Activated T-cell treated with anti-CD3 and anti-CD28 coated beads, Interleukin-2, amount 50 U/mL, for 72 hours (primary cell): Measurements from ENCODE around the gene SPINT1. TPM values are rescaled to one million over a fixed set of nuclear protein-coding genes. Genes with fewer than 3 reads are reported as not detected.
"Not testable (repeated sequence)": the region's sequence is repeated elsewhere in the genome, so short reads cannot be mapped to it uniquely, and the experiment has no call there.

Source experiments
- ATAC-seq, 2 donors: fragments of 150-1000 bp; cut with Tn5 transposase; replicated peaks in 1 of 2; 2 replicates each; pipeline ENCODE4 v1.10.0; 2021; ENCODE audit warnings: moderate library complexity in 2 of 2, mild to moderate bottlenecking in 1 of 2
- DNase-seq, 2 donors: peaks; one replicate each; pipeline ENCODE4 v3.0.0; 2021 to 2022; ENCODE audit warnings: mixed read lengths in 1 of 2
- H3K27ac Mint-ChIP-seq: one replicate; pipeline ENCODE4 v1.8.0; 2022; ENCODE audit warnings: mild to moderate bottlenecking, moderate library complexity, mixed read lengths
- H3K27me3 Mint-ChIP-seq: one replicate; pipeline ENCODE4 v1.8.0; 2022; ENCODE audit warnings: low read depth, mixed read lengths
- H3K36me3 Mint-ChIP-seq, 2 donors: one replicate each; pipeline ENCODE4 v1.8.0; 2022; ENCODE audit warnings: mixed read lengths in 2 of 2, mild to moderate bottlenecking in 1 of 2; ENCODE audit not compliant: insufficient read depth in 2 of 2
- H3K4me1 Mint-ChIP-seq: one replicate; pipeline ENCODE4 v1.8.0; 2022; ENCODE audit warnings: low read depth, mixed read lengths
- H3K4me3 Mint-ChIP-seq, 2 donors: one replicate each; pipeline ENCODE4 v1.8.0; 2022; ENCODE audit warnings: mild to moderate bottlenecking in 2 of 2, mixed read lengths in 2 of 2, moderate library complexity in 2 of 2
- H3K9me3 Mint-ChIP-seq, 2 donors: one replicate each; pipeline ENCODE4 v1.8.0; 2022; ENCODE audit warnings: mixed read lengths in 2 of 2
- total RNA-seq, 2 donors: library from RNA; stranded (reverse); gene quantifications; one replicate each; pipeline ENCODE4 v1.2.3, GENCODE V29; 2022

Gene SPINT1
- total RNA-seq, 2 donors from 2014 or later = 17.3 to 19.4 TPM

- ATAC-seq (no peak), DNase-seq (no peak)
- H3K4me1 Mint-ChIP-seq = peaks cover 23% of the 10 kb centered on the region
- no peak overlapping the region for H3K4me3 Mint-ChIP-seq
- no peak overlapping the region for H3K27ac Mint-ChIP-seq
- H3K36me3 Mint-ChIP-seq = no peaks in the 10 kb centered on the region
- H3K9me3 Mint-ChIP-seq = no peaks in the 10 kb centered on the region
- H3K27me3 Mint-ChIP-seq = no peaks in the 10 kb centered on the region
Observed at GRCh38 chr15:40856746-40857145, 12.9 kb downstream of the SPINT1 start.

- Mint-ChIP-seq H3K9me3 (no peaks in the 10 kb centered on the region), H3K36me3 (no peaks in the 10 kb centered on the region), H3K4me1 (peaks cover 23% of the 10 kb centered on the region), H3K27me3 (no peaks in the 10 kb centered on the region), H3K27ac (no peak overlapping the region), H3K4me3 (no peak overlapping the region)
- peak; percentile 86 to 88 for ATAC-seq
- DNase-seq = peak; percentile 81 to 88
Observed at GRCh38 chr15:40857601-40858341, 13.9 kb downstream of the SPINT1 start.

- Mint-ChIP-seq H3K27ac (no peak overlapping the region), H3K9me3 (no peaks in the 10 kb centered on the region), H3K4me3 (no peak overlapping the region), H3K36me3 (no peaks in the 10 kb centered on the region), H3K27me3 (no peaks in the 10 kb centered on the region), H3K4me1 (peaks cover 23% of the 10 kb centered on the region)
- DNase-seq (no peak), ATAC-seq (no peak)
Observed at GRCh38 chr15:40858706-40859105, 14.9 kb downstream of the SPINT1 start.

- DNase-seq (peak; percentile 88 to 89), ATAC-seq (peak; percentile 83 to 84)
- no peak overlapping the region for H3K27ac Mint-ChIP-seq
- no peaks in the 10 kb centered on the region for H3K36me3 Mint-ChIP-seq
- no peak overlapping the region for H3K4me3 Mint-ChIP-seq
- H3K4me1 Mint-ChIP-seq = peaks cover 23% of the 10 kb centered on the region
- no peaks in the 10 kb centered on the region for H3K27me3 Mint-ChIP-seq
- no peaks in the 10 kb centered on the region for H3K9me3 Mint-ChIP-seq
Observed at GRCh38 chr15:40859206-40859851, 15.5 kb downstream of the SPINT1 start.

GRCh38 chr15:40861147-40861546 lies 17.3 kb downstream of the SPINT1 start:
- not testable (repeated sequence) for DNase-seq, H3K36me3 Mint-ChIP-seq, H3K27ac Mint-ChIP-seq, ATAC-seq, H3K9me3 Mint-ChIP-seq, H3K4me3 Mint-ChIP-seq, H3K27me3 Mint-ChIP-seq
- H3K4me1 Mint-ChIP-seq = peaks cover 23% of the 10 kb centered on the region

GRCh38 chr15:40863660-40864270 lies 19.9 kb downstream of the SPINT1 start:
- no peaks in the 10 kb centered on the region for H3K27me3 Mint-ChIP-seq
- no peak overlapping the region for H3K4me3 Mint-ChIP-seq
- peaks cover 9% of the 10 kb centered on the region for H3K4me1 Mint-ChIP-seq
- no peak for DNase-seq
- H3K36me3 Mint-ChIP-seq = no peaks in the 10 kb centered on the region
- no peak for ATAC-seq
- no peak overlapping the region for H3K27ac Mint-ChIP-seq
- no peaks in the 10 kb centered on the region for H3K9me3 Mint-ChIP-seq

GRCh38 chr15:40867199-40867598 lies 23.4 kb downstream of the SPINT1 start:
- no peaks in the 10 kb centered on the region for H3K9me3 Mint-ChIP-seq

GRCh38 chr15:40869686-40870085 lies 25.8 kb downstream of the SPINT1 start:
- Mint-ChIP-seq H3K4me1 (peaks cover 21% of the 10 kb centered on the region), H3K9me3 (no peaks in the 10 kb centered on the region), H3K36me3 (no peaks in the 10 kb centered on the region), H3K27ac (no peak overlapping the region), H3K4me3 (no peak overlapping the region), H3K27me3 (peaks cover 7% of the 10 kb centered on the region)
- ATAC-seq (no peak), DNase-seq (no peak)

More at GRCh38 chr15:40867199-40867598, 23.4 kb downstream of the SPINT1 start:
- Mint-ChIP-seq H3K4me1 (peaks cover 4% of the 10 kb centered on the region), H3K27me3 (no peaks in the 10 kb centered on the region), H3K36me3 (no peaks in the 10 kb centered on the region), H3K27ac (no peak overlapping the region), H3K4me3 (no peak overlapping the region)
- ATAC-seq (no peak), DNase-seq (no peak)

- Mint-ChIP-seq H3K4me3 (no peak overlapping the region), H3K27ac (no peak overlapping the region), H3K36me3 (no peaks in the 10 kb centered on the region), H3K27me3 (peaks cover 7% of the 10 kb centered on the region), H3K4me1 (peaks cover 21% of the 10 kb centered on the region), H3K9me3 (no peaks in the 10 kb centered on the region)
- no peak for ATAC-seq
- DNase-seq = no peak
Observed at GRCh38 chr15:40870716-40871115, 26.9 kb downstream of the SPINT1 start.

- H3K4me1 Mint-ChIP-seq = peaks cover 21% of the 10 kb centered on the region
- H3K9me3 Mint-ChIP-seq = no peaks in the 10 kb centered on the region
- H3K4me3 Mint-ChIP-seq = peak overlapping the region; percentile 27 to 47
- DNase-seq (peak in 1 of 2 donors; percentile 21), ATAC-seq (peak in 1 of 2 donors; percentile 13)
- peaks cover 7% of the 10 kb centered on the region for H3K27me3 Mint-ChIP-seq
- H3K36me3 Mint-ChIP-seq = no peaks in the 10 kb centered on the region
- no peak overlapping the region for H3K27ac Mint-ChIP-seq
Observed at GRCh38 chr15:40871749-40872617, 28.1 kb downstream of the SPINT1 start.

- ATAC-seq = no peak
- no peaks in the 10 kb centered on the region for H3K9me3 Mint-ChIP-seq
- no peak overlapping the region for H3K27ac Mint-ChIP-seq
- H3K36me3 Mint-ChIP-seq = no peaks in the 10 kb centered on the region
- DNase-seq = no peak
- H3K4me3 Mint-ChIP-seq = peak overlapping the region; percentile 79 to 83
- H3K27me3 Mint-ChIP-seq = peaks cover 7% of the 10 kb centered on the region
- H3K4me1 Mint-ChIP-seq = peaks cover 21% of the 10 kb centered on the region
Observed at GRCh38 chr15:40872791-40873693, 29.2 kb downstream of the SPINT1 start.
